ENCODE results near the gene ABLIM2. TPM values are rescaled to one million over a fixed set of nuclear protein-coding genes. Genes with fewer than 3 reads are reported as not detected.

Gene ABLIM2
- total RNA-seq, 1 experiment from 2014 or later, result 1.0 TPM

DNA sequence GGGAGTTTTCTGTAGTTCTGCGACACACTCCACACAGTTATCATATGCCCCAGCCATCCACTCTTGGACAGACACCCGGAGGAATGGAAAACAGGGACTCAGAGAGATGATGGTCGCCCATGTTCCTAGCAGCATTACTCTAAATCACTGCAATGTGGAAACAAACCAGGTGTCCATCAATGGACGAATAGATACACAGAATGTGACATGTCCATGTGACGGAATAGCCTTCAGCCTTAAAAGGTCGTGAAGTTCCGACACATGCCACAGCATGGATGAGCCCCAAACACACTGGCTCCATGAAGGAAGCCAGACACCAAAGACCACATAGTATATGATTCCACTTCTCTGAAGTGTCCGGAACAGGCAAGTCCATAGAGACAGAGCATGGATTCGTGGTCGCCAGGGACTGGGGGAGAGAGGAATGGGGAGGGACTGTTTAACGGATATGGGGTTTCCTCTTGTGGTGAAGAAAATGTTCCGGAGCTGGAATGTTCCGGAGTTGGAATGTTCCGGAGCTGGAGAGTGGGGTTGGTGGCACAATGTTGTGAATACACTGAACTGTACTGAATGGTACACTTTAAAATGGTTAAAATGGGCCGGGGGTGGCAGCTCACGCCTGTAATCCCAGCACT, 190.2 kb downstream of the ABLIM2 start:
- peaks cover 21 to 27% of the 10 kb centered on the region in 2 experiments for H3K4me1 Mint-ChIP-seq
- Histone ChIP-seq H3K27ac (ENCODE audit: insufficient read length, low read depth, low read length) (no peak overlapping the region), H3K9ac (ENCODE audit: extremely low read depth, insufficient read length, low read length) (no peak overlapping the region), H4K91ac (ENCODE audit: insufficient read length, low read depth, low read length) (no peak overlapping the region), H2BK12ac (ENCODE audit: insufficient read length, low read depth, low read length) (no peak overlapping the region), H2BK20ac (ENCODE audit: low read depth, low read length, poor library complexity, severe bottlenecking) (no peak overlapping the region), H3K4me1 (ENCODE audit: insufficient read depth, low read length) (no peaks in the 10 kb centered on the region; the same call in 1 of the 2 replicates), H2BK5ac (ENCODE audit: insufficient read length, low read length) (no peak overlapping the region), H4K8ac (replicated peaks; ENCODE audit: insufficient read length, low read depth, low read length) (no peak overlapping the region), H3K4me2 (ENCODE audit: insufficient read depth, insufficient read length, low read length) (no peak overlapping the region), H3K14ac (ENCODE audit: insufficient read depth, low read length) (no peak overlapping the region), H3K27me3 (ENCODE audit: insufficient read depth, low read length) (no peaks in the 10 kb centered on the region), H3K79me2 (ENCODE audit: insufficient read depth, low read length) (no peaks in the 10 kb centered on the region), H2BK15ac (ENCODE audit: low read depth, low read length) (no peak overlapping the region), H2AFZ (ENCODE audit: low read length) (no peak overlapping the region), H4K5ac (ENCODE audit: insufficient read length, low read depth, low read length) (no peak overlapping the region), H3K79me1 (ENCODE audit: insufficient read depth, low read depth, low read length, poor library complexity, severe bottlenecking) (no peaks in the 10 kb centered on the region), H2AK5ac (ENCODE audit: insufficient read length, low read length) (no peak overlapping the region), H3K23me2 (ENCODE audit: insufficient read length, low read depth, low read length, poor library complexity, severe bottlenecking) (peaks cover 2% of the 10 kb centered on the region), H3K23ac (ENCODE audit: insufficient read length, low read depth, low read length) (no peak overlapping the region), H3K18ac (ENCODE audit: insufficient read length, low read depth, low read length) (no peak overlapping the region), H3K56ac (ENCODE audit: insufficient read length, low read depth, low read length) (no peak overlapping the region), H4K20me1 (ENCODE audit: control insufficient read depth, insufficient read depth, insufficient read length) (peaks cover 2% of the 10 kb centered on the region), H3K4ac (ENCODE audit: low read depth, low read length) (no peak overlapping the region), H3T11ph (ENCODE audit: low read length) (no peak overlapping the region), H2BK120ac (ENCODE audit: low read depth, low read length, poor library complexity, severe bottlenecking) (no peak overlapping the region), H3K9me3 (ENCODE audit: control insufficient read depth, low read depth, low read length) (no peaks in the 10 kb centered on the region)
- no peaks in the 10 kb centered on the region; the same call in 1 of the 2 replicates for H3K27me3 Mint-ChIP-seq (ENCODE audit: low read depth)
- H3K27ac Mint-ChIP-seq, result no peak overlapping the region
- no peak overlapping the region for H3K4me3 Mint-ChIP-seq
- TF ChIP-seq, protein P1, sequence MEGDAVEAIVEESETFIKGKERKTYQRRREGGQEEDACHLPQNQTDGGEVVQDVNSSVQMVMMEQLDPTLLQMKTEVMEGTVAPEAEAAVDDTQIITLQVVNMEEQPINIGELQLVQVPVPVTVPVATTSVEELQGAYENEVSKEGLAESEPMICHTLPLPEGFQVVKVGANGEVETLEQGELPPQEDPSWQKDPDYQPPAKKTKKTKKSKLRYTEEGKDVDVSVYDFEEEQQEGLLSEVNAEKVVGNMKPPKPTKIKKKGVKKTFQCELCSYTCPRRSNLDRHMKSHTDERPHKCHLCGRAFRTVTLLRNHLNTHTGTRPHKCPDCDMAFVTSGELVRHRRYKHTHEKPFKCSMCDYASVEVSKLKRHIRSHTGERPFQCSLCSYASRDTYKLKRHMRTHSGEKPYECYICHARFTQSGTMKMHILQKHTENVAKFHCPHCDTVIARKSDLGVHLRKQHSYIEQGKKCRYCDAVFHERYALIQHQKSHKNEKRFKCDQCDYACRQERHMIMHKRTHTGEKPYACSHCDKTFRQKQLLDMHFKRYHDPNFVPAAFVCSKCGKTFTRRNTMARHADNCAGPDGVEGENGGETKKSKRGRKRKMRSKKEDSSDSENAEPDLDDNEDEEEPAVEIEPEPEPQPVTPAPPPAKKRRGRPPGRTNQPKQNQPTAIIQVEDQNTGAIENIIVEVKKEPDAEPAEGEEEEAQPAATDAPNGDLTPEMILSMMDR (conservative IDR thresholded peaks at IDR 0.05), result no peak
- no peak for DNase-seq
- no peaks in the 10 kb centered on the region; a peak in 1 of 7 replicates for H3K36me3 Mint-ChIP-seq (ENCODE audit: insufficient read depth in 1 of 3, low read depth in 3 of 3)
- no peaks in the 10 kb centered on the region; a peak in 1 of 5 replicates for H3K9me3 Mint-ChIP-seq
- WGBS (ENCODE audit: extremely low coverage, insufficient read length, low lambda C conversion rate), result no CpG with 5 or more reads among the region's 16 CpGs
